ENCODE measurements around the gene GRIA4. TPM values are rescaled to one million over a fixed set of nuclear protein-coding genes. Genes with fewer than 3 reads are reported as not detected.

Gene GRIA4
- total RNA-seq, 1 experiment from 2014 or later: not detected

GRCh38 chr11:105935791-105936190, 325.9 kb downstream of the GRIA4 start:
- ChIA-PET CTCF (no interaction called here), POLR2A (ENCODE audit: low non-redundant PET) (no interaction called here)
- intact Hi-C loops (cut with micrococcal nuclease; ENCODE audit: unreplicated experiment): no loop called here
- Histone ChIP-seq H3K27me3 (replicated peaks; ENCODE audit: insufficient read depth, low read depth, low read length, poor library complexity) (no peaks in the 10 kb centered on the region), H3K27ac (ENCODE audit: low read depth, low read length, poor library complexity, severe bottlenecking) (no peak overlapping the region), H3K4me3 (ENCODE audit: low read depth, low read length, poor library complexity, severe bottlenecking) (no peak overlapping the region), H3K4me1 (ENCODE audit: insufficient read depth, low read length, poor library complexity, severe bottlenecking) (no peaks in the 10 kb centered on the region), H3K9me3 (ENCODE audit: low read depth, low read length, poor library complexity, severe bottlenecking) (no peaks in the 10 kb centered on the region), H3K36me3 (ENCODE audit: insufficient read depth, low read length, poor library complexity, severe bottlenecking) (no peaks in the 10 kb centered on the region)
- TF ChIP-seq, protein P1, sequence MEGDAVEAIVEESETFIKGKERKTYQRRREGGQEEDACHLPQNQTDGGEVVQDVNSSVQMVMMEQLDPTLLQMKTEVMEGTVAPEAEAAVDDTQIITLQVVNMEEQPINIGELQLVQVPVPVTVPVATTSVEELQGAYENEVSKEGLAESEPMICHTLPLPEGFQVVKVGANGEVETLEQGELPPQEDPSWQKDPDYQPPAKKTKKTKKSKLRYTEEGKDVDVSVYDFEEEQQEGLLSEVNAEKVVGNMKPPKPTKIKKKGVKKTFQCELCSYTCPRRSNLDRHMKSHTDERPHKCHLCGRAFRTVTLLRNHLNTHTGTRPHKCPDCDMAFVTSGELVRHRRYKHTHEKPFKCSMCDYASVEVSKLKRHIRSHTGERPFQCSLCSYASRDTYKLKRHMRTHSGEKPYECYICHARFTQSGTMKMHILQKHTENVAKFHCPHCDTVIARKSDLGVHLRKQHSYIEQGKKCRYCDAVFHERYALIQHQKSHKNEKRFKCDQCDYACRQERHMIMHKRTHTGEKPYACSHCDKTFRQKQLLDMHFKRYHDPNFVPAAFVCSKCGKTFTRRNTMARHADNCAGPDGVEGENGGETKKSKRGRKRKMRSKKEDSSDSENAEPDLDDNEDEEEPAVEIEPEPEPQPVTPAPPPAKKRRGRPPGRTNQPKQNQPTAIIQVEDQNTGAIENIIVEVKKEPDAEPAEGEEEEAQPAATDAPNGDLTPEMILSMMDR (conservative IDR thresholded peaks at IDR 0.05; ENCODE audit: low read depth, low read length): no peak
- no peak for TF ChIP-seq EZH2 (IDR thresholded peaks at IDR 0.05; ENCODE audit: borderline replicate concordance, low read depth, low read length, poor library complexity, severe bottlenecking)
- no TSS peak for BruUV-seq (replicated peaks)
- no peak for DNase-seq (ENCODE audit: low spot score)

- no peak overlapping the region for H3K4me3 ChIP-seq (ENCODE audit: low read depth, low read length, poor library complexity, severe bottlenecking)
- peak; percentile 18 for DNase-seq (ENCODE audit: low spot score)
- no peaks in the 10 kb centered on the region for H3K27me3 ChIP-seq (replicated peaks; ENCODE audit: insufficient read depth, low read depth, low read length, poor library complexity)
- no TSS peak for BruUV-seq (replicated peaks)
- ChIA-PET POLR2A (ENCODE audit: low non-redundant PET) (no interaction called here), CTCF (no interaction called here)
- no peaks in the 10 kb centered on the region for H3K36me3 ChIP-seq (ENCODE audit: insufficient read depth, low read length, poor library complexity, severe bottlenecking)
- TF ChIP-seq, protein P1 (conservative IDR thresholded peaks at IDR 0.05; ENCODE audit: low read depth, low read length): no peak
- TF ChIP-seq EZH2 (IDR thresholded peaks at IDR 0.05; ENCODE audit: borderline replicate concordance, low read depth, low read length, poor library complexity, severe bottlenecking): no peak
- no peaks in the 10 kb centered on the region for H3K4me1 ChIP-seq (ENCODE audit: insufficient read depth, low read length, poor library complexity, severe bottlenecking)
- intact Hi-C loops (cut with micrococcal nuclease; ENCODE audit: unreplicated experiment): no loop called here
- no peaks in the 10 kb centered on the region for H3K9me3 ChIP-seq (ENCODE audit: low read depth, low read length, poor library complexity, severe bottlenecking)
- no peak overlapping the region for H3K27ac ChIP-seq (ENCODE audit: low read depth, low read length, poor library complexity, severe bottlenecking)
These were observed 327.5 kb downstream of the GRIA4 start for GRCh38 chr11:105937331-105937730.

GRCh38 chr11:105937738-105938137, 327.9 kb downstream of the GRIA4 start:
- Histone ChIP-seq H3K36me3 (ENCODE audit: insufficient read depth, low read length, poor library complexity, severe bottlenecking) (no peaks in the 10 kb centered on the region), H3K9me3 (ENCODE audit: low read depth, low read length, poor library complexity, severe bottlenecking) (no peaks in the 10 kb centered on the region), H3K27ac (ENCODE audit: low read depth, low read length, poor library complexity, severe bottlenecking) (no peak overlapping the region), H3K4me3 (ENCODE audit: low read depth, low read length, poor library complexity, severe bottlenecking) (no peak overlapping the region), H3K27me3 (replicated peaks; ENCODE audit: insufficient read depth, low read depth, low read length, poor library complexity) (no peaks in the 10 kb centered on the region), H3K4me1 (ENCODE audit: insufficient read depth, low read length, poor library complexity, severe bottlenecking) (no peaks in the 10 kb centered on the region)
- intact Hi-C loops (cut with micrococcal nuclease; ENCODE audit: unreplicated experiment): no loop called here
- ChIA-PET POLR2A (ENCODE audit: low non-redundant PET) (no interaction called here), CTCF (no interaction called here)
- TF ChIP-seq, protein P1 (conservative IDR thresholded peaks at IDR 0.05; ENCODE audit: low read depth, low read length): no peak
- TF ChIP-seq EZH2 (IDR thresholded peaks at IDR 0.05; ENCODE audit: borderline replicate concordance, low read depth, low read length, poor library complexity, severe bottlenecking): no peak
- DNase-seq (ENCODE audit: low spot score): peak; percentile 42
- no TSS peak for BruUV-seq (replicated peaks)

Data from A673 (cell line).